Measurements from ENCODE around the gene LRIT1. TPM values are rescaled to one million over a fixed set of nuclear protein-coding genes. Genes with fewer than 3 reads are reported as not detected.
"Not testable (repeated sequence)": the region's sequence is repeated elsewhere in the genome, so short reads cannot be mapped to it uniquely, and the experiment has no call there.

The LRIT1 gene, protein sequence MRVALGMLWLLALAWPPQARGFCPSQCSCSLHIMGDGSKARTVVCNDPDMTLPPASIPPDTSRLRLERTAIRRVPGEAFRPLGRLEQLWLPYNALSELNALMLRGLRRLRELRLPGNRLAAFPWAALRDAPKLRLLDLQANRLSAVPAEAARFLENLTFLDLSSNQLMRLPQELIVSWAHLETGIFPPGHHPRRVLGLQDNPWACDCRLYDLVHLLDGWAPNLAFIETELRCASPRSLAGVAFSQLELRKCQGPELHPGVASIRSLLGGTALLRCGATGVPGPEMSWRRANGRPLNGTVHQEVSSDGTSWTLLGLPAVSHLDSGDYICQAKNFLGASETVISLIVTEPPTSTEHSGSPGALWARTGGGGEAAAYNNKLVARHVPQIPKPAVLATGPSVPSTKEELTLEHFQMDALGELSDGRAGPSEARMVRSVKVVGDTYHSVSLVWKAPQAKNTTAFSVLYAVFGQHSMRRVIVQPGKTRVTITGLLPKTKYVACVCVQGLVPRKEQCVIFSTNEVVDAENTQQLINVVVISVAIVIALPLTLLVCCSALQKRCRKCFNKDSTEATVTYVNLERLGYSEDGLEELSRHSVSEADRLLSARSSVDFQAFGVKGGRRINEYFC
- not detected in 2 replicates for total RNA-seq

DNA sequence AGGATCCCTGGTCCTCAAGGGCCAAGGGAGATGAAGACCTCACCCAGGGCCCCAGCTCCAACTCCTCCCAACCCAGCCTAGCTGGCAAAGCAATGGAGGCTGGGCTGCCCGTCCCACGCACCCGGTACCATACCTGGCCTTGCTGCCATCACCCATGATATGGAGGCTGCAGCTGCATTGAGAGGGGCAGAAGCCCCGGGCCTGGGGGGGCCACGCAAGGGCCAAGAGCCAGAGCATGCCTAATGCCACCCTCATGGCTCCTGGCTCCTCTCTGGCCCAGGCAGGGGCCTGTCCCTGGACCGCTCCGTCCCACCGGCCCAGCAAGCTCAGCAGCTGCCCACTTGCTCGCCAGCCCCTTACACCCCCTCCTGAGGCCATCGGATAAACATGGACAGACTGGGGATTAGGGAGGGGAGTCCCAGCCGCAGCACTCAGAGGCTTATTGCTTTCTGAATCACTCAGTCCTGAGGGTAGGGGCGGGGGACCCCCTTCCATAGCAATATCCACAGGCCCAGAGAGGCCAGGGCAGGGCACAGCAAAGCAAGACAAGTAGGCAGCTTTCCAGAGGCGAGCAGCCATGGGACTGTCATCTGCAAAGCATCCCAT, at the start of gene LRIT1:
Gene LRIT1 (minus strand): TSS at position 362 of the 606 bp plus-strand sequence. CDS start 107 bp downstream, at position 255.
- no peaks in the 10 kb centered on the region for H3K36me3 ChIP-seq (ENCODE audit: control insufficient read depth, insufficient read depth, low read length)
- peaks cover 10% of the 10 kb centered on the region for H3K27me3 ChIP-seq (ENCODE audit: control insufficient read depth, insufficient read depth, low read length)
- H3K4me3 ChIP-seq (ENCODE audit: low read depth, low read length) = no peak within 1 kb of the TSS
- no peak for DNase-seq (ENCODE audit: low read depth)
- TF ChIP-seq, protein P1, sequence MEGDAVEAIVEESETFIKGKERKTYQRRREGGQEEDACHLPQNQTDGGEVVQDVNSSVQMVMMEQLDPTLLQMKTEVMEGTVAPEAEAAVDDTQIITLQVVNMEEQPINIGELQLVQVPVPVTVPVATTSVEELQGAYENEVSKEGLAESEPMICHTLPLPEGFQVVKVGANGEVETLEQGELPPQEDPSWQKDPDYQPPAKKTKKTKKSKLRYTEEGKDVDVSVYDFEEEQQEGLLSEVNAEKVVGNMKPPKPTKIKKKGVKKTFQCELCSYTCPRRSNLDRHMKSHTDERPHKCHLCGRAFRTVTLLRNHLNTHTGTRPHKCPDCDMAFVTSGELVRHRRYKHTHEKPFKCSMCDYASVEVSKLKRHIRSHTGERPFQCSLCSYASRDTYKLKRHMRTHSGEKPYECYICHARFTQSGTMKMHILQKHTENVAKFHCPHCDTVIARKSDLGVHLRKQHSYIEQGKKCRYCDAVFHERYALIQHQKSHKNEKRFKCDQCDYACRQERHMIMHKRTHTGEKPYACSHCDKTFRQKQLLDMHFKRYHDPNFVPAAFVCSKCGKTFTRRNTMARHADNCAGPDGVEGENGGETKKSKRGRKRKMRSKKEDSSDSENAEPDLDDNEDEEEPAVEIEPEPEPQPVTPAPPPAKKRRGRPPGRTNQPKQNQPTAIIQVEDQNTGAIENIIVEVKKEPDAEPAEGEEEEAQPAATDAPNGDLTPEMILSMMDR (IDR thresholded peaks at IDR 0.05; ENCODE audit: insufficient read depth, low read length, poor library complexity, severe bottlenecking) = no peak

DNA sequence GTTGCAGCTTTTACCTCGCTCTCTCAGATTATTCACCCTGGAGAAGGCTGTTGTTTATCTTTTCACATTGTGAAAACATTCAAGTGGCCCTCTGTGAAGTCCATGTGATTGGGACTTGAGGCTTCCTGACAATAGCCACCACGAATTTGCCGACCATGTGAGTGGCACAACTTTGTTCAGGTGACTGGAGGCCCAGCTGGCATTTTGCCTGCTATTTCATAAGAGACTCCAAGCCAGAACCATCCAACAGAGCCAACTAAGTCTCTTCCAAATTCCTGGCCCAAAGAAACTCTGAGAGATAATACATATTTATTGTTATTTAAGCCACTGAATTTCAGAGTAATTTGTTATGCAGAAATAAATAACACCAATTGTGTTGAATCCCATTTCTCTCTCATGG, 48.9 kb upstream of the LRIT1 start:
- H3K27me3 ChIP-seq (ENCODE audit: control insufficient read depth, insufficient read depth, low read length) = no peaks in the 10 kb centered on the region
- no peak overlapping the region for H3K4me3 ChIP-seq (ENCODE audit: low read depth, low read length)
- H3K36me3 ChIP-seq (ENCODE audit: control insufficient read depth, insufficient read depth, low read length) = no peaks in the 10 kb centered on the region
- DNase-seq (ENCODE audit: low read depth) = no peak
- TF ChIP-seq, protein P1 (IDR thresholded peaks at IDR 0.05; ENCODE audit: insufficient read depth, low read length, poor library complexity, severe bottlenecking) = no peak

DNA sequence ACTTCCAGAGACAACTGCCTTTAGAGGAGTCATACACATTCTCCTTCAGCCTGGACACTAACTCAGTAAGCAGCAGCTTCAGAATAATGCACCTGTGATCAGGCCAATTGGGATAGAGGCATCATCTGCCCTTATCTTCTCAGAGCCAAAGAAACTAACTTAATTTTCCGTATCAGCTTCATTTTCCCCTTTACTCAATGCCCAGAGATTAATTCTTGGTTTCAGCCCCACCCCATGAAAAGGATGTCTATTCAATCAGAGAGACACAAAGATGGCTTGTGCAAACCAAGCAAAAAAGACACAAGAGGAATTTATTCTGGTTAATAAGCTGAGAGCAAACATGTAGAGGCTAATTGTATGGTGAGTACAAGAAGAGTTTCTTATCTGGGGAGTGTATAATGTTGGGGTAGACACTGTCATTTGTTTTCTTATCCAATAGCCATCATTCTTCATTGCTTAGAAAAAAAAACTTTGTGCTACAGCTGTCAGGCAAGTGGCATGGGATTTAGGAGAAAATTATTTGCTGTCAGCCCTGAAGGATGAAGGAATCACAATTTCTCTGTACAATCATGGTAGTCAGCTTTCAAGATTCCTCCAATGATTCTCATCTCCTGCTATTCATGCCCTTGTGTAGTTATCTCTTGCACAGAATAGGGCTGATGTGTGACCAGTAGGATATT, 48.3 kb upstream of the LRIT1 start:
- no peaks in the 10 kb centered on the region for H3K36me3 ChIP-seq (ENCODE audit: control insufficient read depth, insufficient read depth, low read length)
- H3K27me3 ChIP-seq (ENCODE audit: control insufficient read depth, insufficient read depth, low read length) = no peaks in the 10 kb centered on the region
- no peak for DNase-seq (ENCODE audit: low read depth)
- no peak overlapping the region for H3K4me3 ChIP-seq (ENCODE audit: low read depth, low read length)
- TF ChIP-seq, protein P1 (IDR thresholded peaks at IDR 0.05; ENCODE audit: insufficient read depth, low read length, poor library complexity, severe bottlenecking) = no peak

DNA sequence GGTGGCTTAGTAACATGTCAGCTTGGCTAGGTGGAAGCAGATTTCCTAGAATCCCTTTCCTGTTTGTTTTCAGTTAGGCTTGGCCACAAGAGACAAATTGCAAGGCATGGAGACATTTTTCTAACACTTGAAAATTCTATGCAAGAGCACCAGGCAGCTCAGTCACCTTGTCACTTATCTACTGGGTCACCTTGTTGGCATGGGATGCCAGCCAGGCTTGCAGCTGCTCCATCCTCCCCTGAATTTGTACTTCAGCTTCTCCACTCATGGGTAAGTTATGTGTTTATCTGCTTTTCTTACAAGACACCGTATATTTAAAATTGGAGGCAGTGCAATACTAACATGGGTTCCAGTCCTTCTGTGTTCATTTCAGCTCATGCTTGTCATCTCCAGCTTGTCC, 46.8 kb upstream of the LRIT1 start:
- TF ChIP-seq, protein P1 (IDR thresholded peaks at IDR 0.05; ENCODE audit: insufficient read depth, low read length, poor library complexity, severe bottlenecking) = no peak
- DNase-seq (ENCODE audit: low read depth) = no peak
- Histone ChIP-seq H3K4me3 (ENCODE audit: low read depth, low read length) (no peak overlapping the region), H3K27me3 (ENCODE audit: control insufficient read depth, insufficient read depth, low read length) (no peaks in the 10 kb centered on the region), H3K36me3 (ENCODE audit: control insufficient read depth, insufficient read depth, low read length) (no peaks in the 10 kb centered on the region)

DNA sequence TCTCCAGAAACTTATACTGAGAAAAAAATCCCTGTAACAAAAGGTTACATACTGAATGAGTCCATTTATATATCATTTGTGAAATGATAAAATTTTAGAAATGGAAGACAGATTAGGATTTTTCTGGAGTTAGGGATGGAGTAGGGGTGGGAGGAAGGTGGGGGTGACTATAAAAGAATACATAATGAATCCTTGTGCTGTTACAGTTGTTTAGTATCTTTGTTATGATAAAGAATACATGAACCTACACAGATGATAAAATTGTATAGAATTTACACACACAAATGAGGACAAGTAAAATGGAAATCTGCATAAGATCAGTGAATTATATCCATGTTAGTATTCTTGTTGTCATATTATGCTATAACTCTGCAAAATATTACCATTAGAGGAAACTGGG, 45.3 kb upstream of the LRIT1 start:
- Histone ChIP-seq H3K27me3 (ENCODE audit: control insufficient read depth, insufficient read depth, low read length) (no peaks in the 10 kb centered on the region), H3K4me3 (ENCODE audit: low read depth, low read length) (no peak overlapping the region), H3K36me3 (ENCODE audit: control insufficient read depth, insufficient read depth, low read length) (no peaks in the 10 kb centered on the region)
- no peak for DNase-seq (ENCODE audit: low read depth)
- TF ChIP-seq, protein P1 (IDR thresholded peaks at IDR 0.05; ENCODE audit: insufficient read depth, low read length, poor library complexity, severe bottlenecking) = no peak

- H3K36me3 ChIP-seq (ENCODE audit: control insufficient read depth, insufficient read depth, low read length); DNase-seq (ENCODE audit: low read depth); H3K4me3 ChIP-seq (ENCODE audit: low read depth, low read length); H3K27me3 ChIP-seq (ENCODE audit: control insufficient read depth, insufficient read depth, low read length): not testable (repeated sequence)
Measured at GRCh38 chr10:84279876-84280475, 38.6 kb upstream of the LRIT1 start.
